Hepatocyte (in vitro differentiated cells): ENCODE data around the gene DSCAM. TPM values are rescaled to one million over a fixed set of nuclear protein-coding genes. Genes with fewer than 3 reads are reported as not detected.

Source experiments
- DNase-seq: peaks from one replicate; pipeline ENCODE4 v3.0.0-alpha.2; 2016; ENCODE audit warnings: low spot score
- H2AFZ ChIP-seq: fragments of 200-600 bp; sonication (generic); 2 replicates; pipeline ENCODE4 v1.6.0; 2016; ENCODE audit warnings: antibody characterized with exemption, mild to moderate bottlenecking
- H3K27ac ChIP-seq: fragments of 200-600 bp; sonication (generic); 2 replicates; pipeline ENCODE4 v1.5.1; 2016; ENCODE audit warnings: mild to moderate bottlenecking
- H3K27me3 ChIP-seq: fragments of 200-600 bp; sonication (generic); 2 replicates; pipeline ENCODE4 v1.6.1; 2016
- H3K36me3 ChIP-seq: fragments of 200-600 bp; sonication (generic); replicated peaks from 2 replicates; pipeline ENCODE4 v1.5.1; 2016; ENCODE audit warnings: low read depth; ENCODE audit not compliant: insufficient read depth
- H3K4me1 ChIP-seq: fragments of 200-600 bp; sonication (generic); 2 replicates; pipeline ENCODE4 v1.5.1; 2016; ENCODE audit warnings: mild to moderate bottlenecking, moderate library complexity; ENCODE audit not compliant: insufficient read depth
- H3K4me2 ChIP-seq: fragments of 200-600 bp; sonication (generic); 2 replicates; pipeline ENCODE4 v1.6.0; 2016
- H3K4me3 ChIP-seq: fragments of 200-600 bp; sonication (generic); 2 replicates; pipeline ENCODE4 v1.5.1; 2016; ENCODE audit warnings: mild to moderate bottlenecking
- H3K79me2 ChIP-seq: fragments of 200-600 bp; sonication (generic); 2 replicates; pipeline ENCODE4 v1.6.0; 2017; ENCODE audit warnings: mild to moderate bottlenecking
- H3K9me2 ChIP-seq: fragments of 200-600 bp; sonication (generic); replicated peaks from 2 replicates; pipeline ENCODE4 v1.6.0; 2017; ENCODE audit warnings: mild to moderate bottlenecking; ENCODE audit not compliant: insufficient read depth
- H3K9me3 ChIP-seq: fragments of 200-600 bp; sonication (generic); 2 replicates; pipeline ENCODE4 v1.5.1; 2016; ENCODE audit warnings: low read depth, mild to moderate bottlenecking
- H4K20me1 ChIP-seq: fragments of 200-600 bp; sonication (generic); 2 replicates; pipeline ENCODE4 v1.6.0; 2016; ENCODE audit warnings: mild to moderate bottlenecking; ENCODE audit not compliant: insufficient read depth, poor library complexity, severe bottlenecking
- EZH2 ChIP-seq: fragments of 200-600 bp; sonication (generic); IDR thresholded peaks from 2 replicates; pipeline ENCODE4 v1.6.1; 2016; ENCODE audit warnings: antibody characterized with exemption, mild to moderate bottlenecking, borderline replicate concordance
- EZH2phosphoT487 ChIP-seq: fragments of 200-600 bp; sonication (generic); IDR thresholded peaks from one replicate; pipeline ENCODE4 v1.6.1; 2018; ENCODE audit warnings: antibody characterized with exemption, mild to moderate bottlenecking, low read depth, moderate library complexity; ENCODE audit not compliant: unreplicated experiment, severe bottlenecking
- WGBS: methylation state at CpG from one replicate; pipeline ENCODE4 v1.1.6; 2016; ENCODE audit warnings: low lambda C conversion rate; ENCODE audit errors: missing lambda C conversion rate; 5-methylcytosine and 5-hydroxymethylcytosine counted together
- polyA plus RNA-seq: library from polyadenylated mRNA; unstranded; fragments of >200 nt; fragmentation: Nextera tagmentation; extraction: Ambion mirVana; gene quantifications from 2 replicates; pipeline ENCODE4 v1.2.1, GENCODE V29; 2016
- total RNA-seq: library from RNA; depleted of rRNA; stranded (reverse); fragments of >200 nt; gene quantifications from 2 replicates; pipeline ENCODE4 v1.2.3, GENCODE V29; 2014
- TF ChIP-seq, protein P1 (sequence below): fragments of 200-600 bp; sonication (generic); IDR thresholded peaks from 2 replicates; pipeline ENCODE4 v1.5.1; 2016; ENCODE audit warnings: antibody characterized with exemption, mild to moderate bottlenecking; ENCODE audit not compliant: poor library complexity

DSCAM gene
- total and polyA plus RNA-seq, 2 experiments from 2014 or later, result 0.33 TPM; not detected in 1

DNA sequence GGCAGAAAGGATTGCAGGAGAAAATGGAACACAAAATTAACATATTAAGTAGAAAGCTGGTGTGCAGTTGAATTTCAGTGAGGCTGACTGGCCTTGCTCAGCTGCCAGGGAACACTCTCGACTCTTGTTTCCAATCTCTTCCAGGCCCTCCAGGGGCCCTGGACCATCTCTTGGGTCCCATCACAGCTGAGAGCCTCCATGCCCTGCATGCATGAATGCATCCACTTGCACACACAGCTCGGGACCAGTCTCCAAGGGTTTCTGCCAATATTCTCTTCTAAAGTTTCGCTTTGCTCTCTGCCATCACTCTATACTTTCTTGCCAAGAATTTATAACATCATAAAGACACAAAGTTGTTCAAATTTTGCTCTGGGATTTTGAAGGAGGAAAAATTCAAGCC is 200.3 kb downstream of the DSCAM start:
- no peaks in the 10 kb centered on the region for H3K27me3 ChIP-seq
- H3K4me3 ChIP-seq, result no peak overlapping the region
- no peak overlapping the region for H3K4me2 ChIP-seq
- H3K9me3 ChIP-seq, result no peaks in the 10 kb centered on the region
- no peaks in the 10 kb centered on the region for H3K36me3 ChIP-seq
- TF ChIP-seq EZH2phosphoT487 (no peak), EZH2 (no peak)
- TF ChIP-seq, protein P1, sequence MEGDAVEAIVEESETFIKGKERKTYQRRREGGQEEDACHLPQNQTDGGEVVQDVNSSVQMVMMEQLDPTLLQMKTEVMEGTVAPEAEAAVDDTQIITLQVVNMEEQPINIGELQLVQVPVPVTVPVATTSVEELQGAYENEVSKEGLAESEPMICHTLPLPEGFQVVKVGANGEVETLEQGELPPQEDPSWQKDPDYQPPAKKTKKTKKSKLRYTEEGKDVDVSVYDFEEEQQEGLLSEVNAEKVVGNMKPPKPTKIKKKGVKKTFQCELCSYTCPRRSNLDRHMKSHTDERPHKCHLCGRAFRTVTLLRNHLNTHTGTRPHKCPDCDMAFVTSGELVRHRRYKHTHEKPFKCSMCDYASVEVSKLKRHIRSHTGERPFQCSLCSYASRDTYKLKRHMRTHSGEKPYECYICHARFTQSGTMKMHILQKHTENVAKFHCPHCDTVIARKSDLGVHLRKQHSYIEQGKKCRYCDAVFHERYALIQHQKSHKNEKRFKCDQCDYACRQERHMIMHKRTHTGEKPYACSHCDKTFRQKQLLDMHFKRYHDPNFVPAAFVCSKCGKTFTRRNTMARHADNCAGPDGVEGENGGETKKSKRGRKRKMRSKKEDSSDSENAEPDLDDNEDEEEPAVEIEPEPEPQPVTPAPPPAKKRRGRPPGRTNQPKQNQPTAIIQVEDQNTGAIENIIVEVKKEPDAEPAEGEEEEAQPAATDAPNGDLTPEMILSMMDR, result no peak
- no peaks in the 10 kb centered on the region for H3K4me1 ChIP-seq
- no peaks in the 10 kb centered on the region for H3K79me2 ChIP-seq
- WGBS, result 73% methylated on average over 3 of the region's 3 CpGs
- no peaks in the 10 kb centered on the region for H4K20me1 ChIP-seq
- H3K27ac ChIP-seq, result no peak overlapping the region
- H2AFZ ChIP-seq, result no peak overlapping the region
- no peak for DNase-seq
- no peaks in the 10 kb centered on the region for H3K9me2 ChIP-seq

DNA sequence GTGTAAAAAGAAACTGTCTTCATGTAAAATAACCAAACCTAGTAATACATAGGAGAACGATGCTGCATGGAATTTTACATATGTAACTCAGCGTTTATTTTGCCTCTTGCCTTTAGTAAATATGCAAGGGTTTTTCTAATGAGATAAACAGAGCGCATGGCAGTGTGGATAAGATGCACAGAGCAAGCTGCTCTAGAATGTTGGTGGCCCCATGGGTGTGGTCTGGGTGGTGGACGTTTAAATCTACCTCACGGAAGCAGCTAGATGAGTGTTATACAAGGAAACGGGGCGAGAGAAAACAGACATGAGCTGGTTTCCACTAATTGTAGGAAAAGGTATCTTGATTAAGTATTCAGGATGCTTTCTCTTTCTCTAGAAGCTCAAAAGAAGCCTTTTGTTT is 205.9 kb downstream of the DSCAM start:
- no peak overlapping the region for H3K27ac ChIP-seq
- no peaks in the 10 kb centered on the region for H4K20me1 ChIP-seq
- no peaks in the 10 kb centered on the region for H3K4me1 ChIP-seq
- no peaks in the 10 kb centered on the region for H3K36me3 ChIP-seq
- no peak for TF ChIP-seq EZH2phosphoT487
- TF ChIP-seq, protein P1, result no peak
- no peak for TF ChIP-seq EZH2
- no peaks in the 10 kb centered on the region for H3K9me3 ChIP-seq
- no peak overlapping the region for H3K4me3 ChIP-seq
- 74% methylated on average over 7 of the region's 7 CpGs for WGBS
- H2AFZ ChIP-seq, result no peak overlapping the region
- no peak overlapping the region for H3K4me2 ChIP-seq
- H3K79me2 ChIP-seq, result no peaks in the 10 kb centered on the region
- no peaks in the 10 kb centered on the region for H3K9me2 ChIP-seq
- DNase-seq, result no peak
- H3K27me3 ChIP-seq, result no peaks in the 10 kb centered on the region

DNA sequence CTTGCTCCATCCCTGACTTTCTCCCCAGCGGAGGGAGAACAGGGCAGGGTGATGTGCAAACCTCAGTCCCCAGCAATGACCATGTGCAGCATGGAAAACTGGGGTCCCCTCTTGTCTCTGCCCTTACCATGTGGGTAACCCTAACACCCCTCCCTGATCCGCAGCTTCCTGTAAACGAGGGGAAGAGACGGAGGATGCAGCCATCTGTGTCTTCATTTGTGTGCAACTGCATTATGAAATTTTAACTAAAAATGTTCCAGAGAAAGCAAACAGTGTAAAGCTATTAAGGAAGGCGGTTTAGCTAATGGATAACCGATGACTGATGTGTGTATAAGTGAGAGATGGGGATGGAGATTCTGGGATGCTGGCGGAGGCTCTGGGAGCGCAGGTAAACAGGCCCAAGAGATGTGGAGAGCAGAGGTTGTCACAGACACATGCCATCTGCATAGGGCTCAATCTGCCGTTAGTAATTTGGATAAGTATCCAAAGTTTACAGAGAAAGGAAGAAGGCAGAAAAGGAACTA is 206.6 kb downstream of the DSCAM start:
- H3K4me3 ChIP-seq, result no peak overlapping the region
- no peaks in the 10 kb centered on the region for H3K27me3 ChIP-seq
- H3K9me2 ChIP-seq, result no peaks in the 10 kb centered on the region
- H3K27ac ChIP-seq, result no peak overlapping the region
- no peaks in the 10 kb centered on the region for H4K20me1 ChIP-seq
- no peaks in the 10 kb centered on the region for H3K36me3 ChIP-seq
- no peaks in the 10 kb centered on the region for H3K9me3 ChIP-seq
- H2AFZ ChIP-seq, result no peak overlapping the region
- no peaks in the 10 kb centered on the region for H3K79me2 ChIP-seq
- no peak for TF ChIP-seq EZH2
- no peak for TF ChIP-seq EZH2phosphoT487
- TF ChIP-seq, protein P1, result no peak
- 65% methylated on average over 9 of the region's 9 CpGs for WGBS
- DNase-seq, result no peak
- no peaks in the 10 kb centered on the region for H3K4me1 ChIP-seq
- no peak overlapping the region for H3K4me2 ChIP-seq

DNA sequence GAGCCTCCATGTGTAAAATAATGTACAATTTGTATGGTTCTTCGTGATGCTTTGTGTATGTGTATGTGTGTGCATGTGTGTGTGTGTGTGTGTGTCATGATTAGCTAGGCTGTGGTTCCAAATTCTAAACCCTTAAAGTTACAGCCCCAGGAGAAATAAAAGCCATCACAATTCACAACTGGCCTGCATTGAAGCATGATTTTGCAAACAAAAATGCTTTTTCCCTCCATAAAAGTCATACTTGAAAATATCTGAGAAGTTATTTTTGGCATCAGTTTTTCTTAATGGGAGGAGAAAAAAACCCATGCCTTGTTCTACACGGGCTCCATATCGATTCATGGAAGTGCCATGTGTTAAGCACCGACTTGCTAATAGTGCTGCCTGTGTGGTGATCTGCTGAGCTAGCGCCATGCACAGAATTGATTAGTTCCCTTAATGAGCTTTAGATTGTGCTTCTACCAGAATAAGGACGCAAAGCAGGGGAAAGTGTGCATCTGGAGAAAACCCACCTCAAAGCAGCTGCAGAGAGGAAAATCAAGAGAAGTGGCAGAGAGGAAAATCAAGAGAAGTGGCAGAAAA is 207.3 kb downstream of the DSCAM start:
- TF ChIP-seq, protein P1, result no peak
- Histone ChIP-seq H2AFZ (no peak overlapping the region), H3K9me3 (no peaks in the 10 kb centered on the region), H3K27ac (no peak overlapping the region), H3K4me1 (no peaks in the 10 kb centered on the region), H3K4me2 (no peak overlapping the region), H3K9me2 (no peaks in the 10 kb centered on the region), H4K20me1 (no peaks in the 10 kb centered on the region), H3K36me3 (no peaks in the 10 kb centered on the region), H3K4me3 (no peak overlapping the region), H3K27me3 (no peaks in the 10 kb centered on the region), H3K79me2 (no peaks in the 10 kb centered on the region)
- WGBS, result 91% methylated on average over 6 of the region's 6 CpGs
- DNase-seq, result no peak
